SJCRH30 (cell line): ENCODE results near the gene LHX3. TPM values are rescaled to one million over a fixed set of nuclear protein-coding genes. Genes with fewer than 3 reads are reported as not detected.
A peak's percentile ranks its signal among the peaks of the same experiment; 100 is the strongest.

Experiments
- DNase-seq, 2 experiments: peaks; one replicate each; pipeline ENCODE4 v3.0.0-alpha.2; 2015 to 2020
- H3K27ac ChIP-seq: fragments of 250-450 bp; sonication (Bioruptor Pico); 2 replicates; pipeline ENCODE4 v1.5.1; 2020; ENCODE audit warnings: mild to moderate bottlenecking, moderate library complexity
- H3K27me3 ChIP-seq: fragments of 250-450 bp; sonication (Bioruptor Pico); 2 replicates; pipeline ENCODE4 v1.5.1; 2020; ENCODE audit warnings: mild to moderate bottlenecking, moderate library complexity
- H3K36me3 ChIP-seq: fragments of 250-450 bp; sonication (Bioruptor Pico); 2 replicates; pipeline ENCODE4 v1.5.1; 2020; ENCODE audit warnings: mild to moderate bottlenecking, moderate library complexity
- H3K4me1 ChIP-seq: fragments of 250-450 bp; sonication (Bioruptor Pico); 2 replicates; pipeline ENCODE4 v1.5.1; 2020; ENCODE audit warnings: mild to moderate bottlenecking, moderate library complexity
- H3K4me3 ChIP-seq: fragments of 250-450 bp; sonication (Bioruptor Pico); 2 replicates; pipeline ENCODE4 v1.5.1; 2020; ENCODE audit warnings: mild to moderate bottlenecking, moderate library complexity
- H3K9me3 ChIP-seq: fragments of 250-450 bp; sonication (Bioruptor Pico); replicated peaks from 2 replicates; pipeline ENCODE4 v1.5.1; 2020; ENCODE audit warnings: mild to moderate bottlenecking, moderate library complexity
- total RNA-seq: library from RNA; depleted of rRNA; stranded (reverse); fragments of >200 nt; shearing (Covaris generic); gene quantifications from 2 replicates; pipeline ENCODE4 v1.2.3, GENCODE V29; 2014

LHX3 gene
- total RNA-seq, 1 experiment from 2014 or later, result not detected

DNA sequence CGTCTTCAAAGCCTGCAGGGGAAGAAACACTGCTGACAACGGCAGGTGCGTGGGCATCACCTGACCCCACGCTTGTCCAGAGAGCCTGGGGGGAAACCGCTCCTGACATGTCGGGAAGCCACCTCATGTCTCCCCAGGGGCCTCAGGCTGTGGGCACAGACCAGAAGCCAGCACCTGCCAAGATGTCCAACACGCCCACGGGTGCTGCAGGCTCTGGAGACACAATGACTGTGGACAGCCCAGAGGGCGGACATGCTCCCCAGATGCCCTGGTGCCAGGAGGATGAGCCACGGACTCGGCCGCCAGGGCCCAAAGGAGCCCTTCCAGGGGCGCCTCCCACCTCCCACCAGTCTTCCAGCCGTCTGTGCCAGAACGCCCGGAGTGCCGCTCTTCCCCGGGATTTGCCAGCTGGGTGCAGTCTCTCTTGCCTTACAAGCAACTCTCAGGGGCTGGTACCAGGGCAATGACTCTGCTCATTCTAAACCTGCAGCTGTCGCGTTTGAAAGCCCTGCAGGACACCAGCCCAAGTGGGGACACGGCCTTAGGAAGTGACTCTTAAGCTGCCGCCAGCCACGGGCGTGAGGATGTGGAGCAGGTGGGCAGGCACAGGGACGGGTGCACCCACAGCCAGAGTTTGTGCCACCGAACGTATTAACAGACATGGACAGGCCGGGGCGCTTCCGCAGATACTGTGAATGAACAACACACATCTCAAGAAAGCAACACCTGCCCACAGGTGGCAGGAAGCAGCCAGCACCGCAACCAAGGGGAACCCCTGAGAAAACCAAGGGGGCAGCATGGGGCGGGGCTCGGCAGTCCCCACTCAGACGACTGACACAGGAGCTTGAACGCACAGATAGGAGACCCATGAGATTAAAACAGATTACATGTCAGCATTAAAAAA, 6.8 kb upstream of the LHX3 start:
- peaks cover 61% of the 10 kb centered on the region for H3K36me3 ChIP-seq
- H3K27ac ChIP-seq, result no peak overlapping the region
- no peaks in the 10 kb centered on the region; the same call in 1 of the 2 replicates for H3K9me3 ChIP-seq
- peak; percentile 45 to 62 for DNase-seq
- peaks cover 15% of the 10 kb centered on the region for H3K4me1 ChIP-seq
- H3K27me3 ChIP-seq, result no peaks in the 10 kb centered on the region
- H3K4me3 ChIP-seq, result no peak overlapping the region

DNA sequence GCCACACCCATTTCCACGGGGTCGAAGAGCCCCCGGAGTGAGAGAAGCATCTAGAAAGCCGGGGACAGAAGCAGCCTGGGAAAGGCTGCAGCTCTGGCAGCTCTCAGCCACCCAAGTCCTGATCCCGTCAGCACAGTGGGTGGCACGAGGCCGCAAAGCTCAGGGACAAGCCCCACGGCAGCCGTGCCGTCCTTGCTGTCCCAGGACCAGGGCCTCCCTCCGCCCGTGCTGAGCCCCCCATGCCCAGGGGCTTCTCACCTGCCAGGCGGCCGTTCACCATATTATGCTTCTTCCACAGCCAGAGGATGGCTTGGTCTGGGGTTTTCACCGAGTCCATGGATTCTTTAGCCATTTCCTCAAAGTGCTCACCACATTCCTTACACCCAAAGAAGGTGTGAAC, 6.1 kb upstream of the LHX3 start:
- Histone ChIP-seq H3K4me3 (no peak overlapping the region), H3K4me1 (peaks cover 22% of the 10 kb centered on the region), H3K36me3 (peaks cover 57% of the 10 kb centered on the region), H3K27me3 (no peaks in the 10 kb centered on the region), H3K27ac (no peak overlapping the region), H3K9me3 (no peaks in the 10 kb centered on the region; the same call in 1 of the 2 replicates)
- no peak for DNase-seq

DNA sequence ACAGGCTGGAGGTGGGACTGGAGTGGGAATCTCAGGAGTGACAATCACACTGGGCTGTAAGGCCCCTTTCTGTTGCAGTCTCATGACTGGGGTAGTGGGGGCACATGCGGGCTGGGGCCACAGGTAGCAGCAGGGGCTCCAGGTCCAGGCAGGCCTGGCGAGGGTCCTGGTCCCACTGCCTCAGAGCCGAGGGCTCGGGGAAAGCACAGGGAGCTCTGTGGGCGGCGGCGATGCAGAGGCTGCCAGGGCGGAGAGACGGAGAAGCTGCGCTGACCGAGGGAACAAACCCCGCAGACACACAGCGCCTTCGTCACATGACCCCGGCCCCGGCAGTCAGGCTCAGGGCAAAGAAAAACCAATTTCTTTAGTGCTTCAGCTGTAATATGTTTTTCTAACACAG, 5.3 kb upstream of the LHX3 start:
- no peak for DNase-seq
- Histone ChIP-seq H3K36me3 (peaks cover 50% of the 10 kb centered on the region), H3K4me3 (no peak overlapping the region), H3K9me3 (no peaks in the 10 kb centered on the region; the same call in 1 of the 2 replicates), H3K27me3 (no peaks in the 10 kb centered on the region), H3K27ac (no peak overlapping the region), H3K4me1 (peaks cover 30% of the 10 kb centered on the region)

DNA sequence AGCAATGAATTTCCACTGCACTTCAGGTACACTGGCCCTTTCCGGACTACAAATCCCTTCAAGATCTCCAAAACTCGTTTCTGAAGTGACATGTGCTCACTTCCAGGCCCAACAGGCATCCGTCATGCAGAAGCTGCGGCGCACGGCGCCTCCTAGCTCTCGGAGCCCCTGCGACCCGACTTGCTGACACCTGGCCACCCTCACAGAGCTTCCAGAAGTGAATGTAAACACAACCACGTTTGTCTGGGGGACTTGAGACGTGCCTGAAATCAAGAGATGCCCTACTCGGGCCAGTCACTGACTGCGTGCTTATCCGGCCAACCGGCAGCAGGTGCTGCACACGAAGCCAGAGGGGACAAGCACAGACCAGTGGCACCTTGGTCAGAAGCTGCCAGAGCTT, 4.9 kb upstream of the LHX3 start:
- peaks cover 30% of the 10 kb centered on the region for H3K4me1 ChIP-seq
- no peak overlapping the region for H3K27ac ChIP-seq
- no peaks in the 10 kb centered on the region; the same call in 1 of the 2 replicates for H3K9me3 ChIP-seq
- H3K4me3 ChIP-seq, result no peak overlapping the region
- no peaks in the 10 kb centered on the region for H3K27me3 ChIP-seq
- no peak for DNase-seq
- H3K36me3 ChIP-seq, result peaks cover 45% of the 10 kb centered on the region

DNA sequence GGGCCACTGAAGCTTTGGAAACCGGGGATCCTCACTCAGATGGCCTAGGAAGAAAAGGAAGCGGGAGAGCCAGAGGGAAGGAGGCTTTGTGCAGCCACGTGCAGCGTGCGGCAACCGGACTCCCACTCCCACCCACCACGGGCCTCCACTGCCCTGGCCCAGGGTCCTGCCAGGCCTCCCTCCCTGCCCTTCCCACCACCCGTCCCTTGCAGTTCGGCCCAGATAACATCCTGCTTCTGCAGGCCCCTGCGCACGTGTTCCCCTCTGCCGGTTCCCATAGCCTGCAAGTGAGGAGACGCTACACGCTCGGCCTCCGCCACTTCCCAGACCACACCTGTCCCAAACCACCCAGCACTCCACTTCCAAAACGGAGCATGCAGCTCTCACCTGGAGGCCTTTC, 4.3 kb upstream of the LHX3 start:
- no peak for DNase-seq
- Histone ChIP-seq H3K27ac (no peak overlapping the region), H3K4me1 (peaks cover 30% of the 10 kb centered on the region), H3K9me3 (no peaks in the 10 kb centered on the region; the same call in 1 of the 2 replicates), H3K4me3 (no peak overlapping the region), H3K36me3 (peaks cover 39% of the 10 kb centered on the region), H3K27me3 (no peaks in the 10 kb centered on the region)

DNA sequence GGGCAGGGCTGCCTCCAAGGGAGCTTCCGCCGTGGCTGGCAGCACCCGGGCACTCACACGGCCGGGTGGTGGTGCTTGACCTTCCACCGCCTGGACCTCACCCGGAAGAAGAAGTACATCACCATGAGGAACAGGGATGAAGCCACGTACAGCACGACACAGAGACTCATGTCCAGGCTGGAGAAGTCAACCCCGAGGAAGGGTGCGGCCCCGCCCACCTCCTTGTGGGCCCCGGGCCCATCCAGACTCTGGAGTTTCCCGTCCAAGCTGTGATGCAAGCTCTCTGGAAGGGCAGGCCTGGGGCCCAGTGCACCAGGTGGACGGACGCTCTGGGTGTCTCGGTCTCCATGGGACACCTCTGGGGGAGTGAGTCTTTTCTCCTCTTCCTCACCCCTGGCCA, 3.7 kb upstream of the LHX3 start:
- Histone ChIP-seq H3K27ac (no peak overlapping the region), H3K4me3 (no peak overlapping the region), H3K9me3 (no peaks in the 10 kb centered on the region; the same call in 1 of the 2 replicates), H3K27me3 (no peaks in the 10 kb centered on the region), H3K4me1 (peaks cover 30% of the 10 kb centered on the region), H3K36me3 (peaks cover 34% of the 10 kb centered on the region)
- no peak for DNase-seq

DNA sequence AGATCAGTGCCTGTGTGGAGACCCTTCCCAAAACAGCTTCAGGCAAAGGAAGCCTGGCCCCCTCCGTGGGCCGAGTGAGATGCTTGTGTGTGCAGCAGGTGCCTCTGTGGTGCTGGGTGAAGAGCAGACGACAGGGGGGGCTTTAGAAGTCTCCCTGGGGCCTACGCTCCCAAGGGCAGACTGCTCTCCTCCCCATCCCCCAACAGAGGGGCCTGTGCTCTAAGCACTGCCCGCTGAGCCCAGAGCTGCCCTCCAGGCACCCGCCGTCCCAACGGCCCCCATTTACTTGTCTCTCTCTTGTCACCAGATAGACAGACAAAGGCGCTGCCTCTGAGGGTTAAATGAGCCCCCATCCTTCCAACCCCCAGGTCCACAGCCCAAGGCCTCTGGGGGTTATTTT, 2.7 kb upstream of the LHX3 start:
- peaks cover 30% of the 10 kb centered on the region for H3K4me1 ChIP-seq
- peaks cover 24% of the 10 kb centered on the region for H3K36me3 ChIP-seq

DNA sequence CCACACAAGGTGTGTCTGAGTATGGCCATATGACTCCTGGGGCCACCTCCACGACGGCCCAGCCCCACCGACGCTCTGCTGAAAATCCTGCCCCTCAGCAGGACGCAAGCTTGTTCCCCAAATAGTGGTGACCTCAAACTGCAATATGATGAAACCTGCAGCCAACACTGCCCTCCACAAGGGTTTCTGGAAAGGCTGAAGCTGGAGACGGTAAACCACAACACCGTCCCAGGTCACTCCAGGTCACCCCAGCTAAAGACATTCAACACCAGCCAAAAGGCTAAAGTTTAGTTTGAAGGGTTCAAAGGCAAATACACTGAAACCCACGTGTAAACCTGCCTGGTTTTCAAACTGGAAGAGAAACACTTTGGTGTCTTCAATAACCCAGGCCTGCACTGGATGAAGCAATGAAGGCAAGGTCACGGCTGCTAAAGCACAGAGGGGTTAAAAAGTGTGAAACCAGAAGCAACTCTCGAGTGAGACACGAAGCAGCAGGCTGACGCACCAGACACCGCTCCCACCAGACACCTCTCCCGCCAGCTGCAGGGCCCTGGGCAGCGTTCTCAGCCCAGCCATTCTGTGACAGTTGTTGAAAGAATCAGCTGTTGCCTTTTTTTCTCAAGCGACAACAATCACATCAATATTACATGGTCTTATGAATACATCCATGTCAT, 1.8 kb upstream of the LHX3 start:
- Histone ChIP-seq H3K27ac (peak overlapping the region; percentile 68), H3K36me3 (peaks cover 24% of the 10 kb centered on the region), H3K9me3 (no peaks in the 10 kb centered on the region), H3K4me1 (peaks cover 29% of the 10 kb centered on the region), H3K27me3 (no peaks in the 10 kb centered on the region), H3K4me3 (no peak overlapping the region)
- DNase-seq, result peak; percentile 90 to 91

More for the DNA sequence above, 2.7 kb upstream of the LHX3 start:
- no peak for DNase-seq
- Histone ChIP-seq H3K9me3 (no peaks in the 10 kb centered on the region), H3K27me3 (no peaks in the 10 kb centered on the region), H3K4me3 (no peak overlapping the region), H3K27ac (peak overlapping the region; percentile 68)

DNA sequence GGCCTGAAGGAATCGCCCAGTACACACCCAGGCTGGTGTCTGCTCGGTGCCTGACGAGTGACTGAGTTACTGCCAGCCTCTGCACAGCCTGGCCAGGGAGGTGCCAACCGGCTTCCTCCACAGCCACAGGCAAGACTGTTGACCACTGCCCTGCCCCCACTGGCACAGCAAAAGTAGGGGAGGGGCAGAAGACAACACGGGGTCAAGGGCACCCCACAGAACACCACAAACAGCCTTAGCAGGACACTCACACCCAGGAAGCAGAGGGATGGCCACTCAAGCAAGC, 722 bp upstream of the LHX3 start:
- no peak for DNase-seq
- Histone ChIP-seq H3K36me3 (peaks cover 17% of the 10 kb centered on the region), H3K27me3 (no peaks in the 10 kb centered on the region), H3K4me1 (peaks cover 25% of the 10 kb centered on the region), H3K27ac (no peak overlapping the region), H3K9me3 (no peaks in the 10 kb centered on the region), H3K4me3 (no peak overlapping the region)

DNA sequence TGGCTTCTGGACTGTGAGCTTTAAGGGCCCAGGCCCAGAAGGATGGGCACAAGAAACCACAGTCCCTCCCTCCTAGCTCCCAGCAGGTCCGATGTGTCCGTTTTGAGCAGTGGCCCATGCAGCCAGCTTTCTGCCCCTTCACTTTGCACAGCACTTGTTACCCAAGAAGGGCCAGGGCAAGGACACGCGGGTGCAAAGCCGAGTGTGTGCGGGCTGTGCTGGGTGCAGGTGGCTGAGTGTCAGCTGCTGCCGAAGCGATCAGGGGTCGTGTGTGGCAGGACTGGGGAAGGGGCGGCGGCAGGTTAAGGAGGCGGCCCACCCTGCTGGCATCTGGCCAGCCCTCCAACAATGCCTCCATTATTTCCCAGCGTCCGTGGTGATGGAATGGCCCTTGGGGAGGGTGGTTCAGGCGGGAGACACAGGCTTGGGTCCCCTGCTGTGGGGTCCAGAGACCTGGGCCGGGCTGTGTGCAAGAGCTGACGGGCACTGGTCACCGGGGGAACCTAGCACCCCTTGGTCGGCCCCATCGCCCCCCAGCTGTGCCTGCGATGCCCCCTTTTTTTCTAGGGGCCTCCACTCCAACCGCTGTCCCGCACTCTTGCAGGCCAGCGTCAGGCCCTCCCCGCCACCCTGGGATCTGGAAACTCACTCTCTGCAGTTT, 653 bp downstream of the LHX3 start:
- H3K36me3 ChIP-seq, result peaks cover 9% of the 10 kb centered on the region
- no peaks in the 10 kb centered on the region for H3K27me3 ChIP-seq
- DNase-seq, result peak in 1 of 2 experiments; percentile 46
- no peaks in the 10 kb centered on the region for H3K9me3 ChIP-seq
- no peak overlapping the region for H3K4me3 ChIP-seq
- H3K27ac ChIP-seq, result no peak overlapping the region
- peaks cover 25% of the 10 kb centered on the region for H3K4me1 ChIP-seq

DNA sequence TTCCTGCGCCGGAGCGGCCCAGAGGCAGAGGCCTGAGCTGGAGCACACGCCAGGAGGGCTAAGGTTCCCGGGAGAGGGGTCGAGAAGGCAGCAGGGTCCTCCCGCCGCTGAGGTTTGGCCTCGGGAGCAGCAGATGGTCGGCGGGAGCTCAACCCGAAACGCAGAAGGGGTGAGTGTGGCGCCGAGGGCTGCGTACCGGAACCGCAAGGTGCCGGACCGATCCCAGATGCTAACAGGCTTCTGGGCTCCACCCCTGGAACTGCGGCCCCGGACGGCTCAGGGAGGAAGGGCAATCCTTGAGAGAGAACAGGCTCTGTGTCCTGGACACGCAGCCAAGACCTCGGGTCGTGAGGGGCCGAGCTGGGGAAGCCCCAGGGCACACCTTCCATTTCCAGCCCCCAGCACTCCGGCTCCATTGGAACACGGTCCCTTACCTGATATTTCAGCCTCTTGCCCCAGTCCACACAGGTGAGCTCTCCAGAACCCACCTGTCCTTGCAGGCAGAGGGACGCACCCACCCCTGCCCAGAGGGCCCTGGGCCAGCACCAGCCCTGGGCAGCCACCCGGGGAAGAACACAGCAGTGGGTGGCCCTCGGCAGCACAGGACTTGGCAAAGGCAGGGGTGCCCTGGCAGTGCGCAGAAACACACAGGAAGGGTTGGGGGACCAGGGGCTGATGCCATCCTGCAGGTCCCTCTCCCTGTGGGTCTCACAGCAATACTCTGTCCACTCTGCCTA, 1.4 kb downstream of the LHX3 start:
- no peak for DNase-seq
- Histone ChIP-seq H3K9me3 (no peaks in the 10 kb centered on the region), H3K27ac (no peak overlapping the region), H3K36me3 (peaks cover 3% of the 10 kb centered on the region), H3K27me3 (no peaks in the 10 kb centered on the region), H3K4me1 (peaks cover 25% of the 10 kb centered on the region), H3K4me3 (no peak overlapping the region)

DNA sequence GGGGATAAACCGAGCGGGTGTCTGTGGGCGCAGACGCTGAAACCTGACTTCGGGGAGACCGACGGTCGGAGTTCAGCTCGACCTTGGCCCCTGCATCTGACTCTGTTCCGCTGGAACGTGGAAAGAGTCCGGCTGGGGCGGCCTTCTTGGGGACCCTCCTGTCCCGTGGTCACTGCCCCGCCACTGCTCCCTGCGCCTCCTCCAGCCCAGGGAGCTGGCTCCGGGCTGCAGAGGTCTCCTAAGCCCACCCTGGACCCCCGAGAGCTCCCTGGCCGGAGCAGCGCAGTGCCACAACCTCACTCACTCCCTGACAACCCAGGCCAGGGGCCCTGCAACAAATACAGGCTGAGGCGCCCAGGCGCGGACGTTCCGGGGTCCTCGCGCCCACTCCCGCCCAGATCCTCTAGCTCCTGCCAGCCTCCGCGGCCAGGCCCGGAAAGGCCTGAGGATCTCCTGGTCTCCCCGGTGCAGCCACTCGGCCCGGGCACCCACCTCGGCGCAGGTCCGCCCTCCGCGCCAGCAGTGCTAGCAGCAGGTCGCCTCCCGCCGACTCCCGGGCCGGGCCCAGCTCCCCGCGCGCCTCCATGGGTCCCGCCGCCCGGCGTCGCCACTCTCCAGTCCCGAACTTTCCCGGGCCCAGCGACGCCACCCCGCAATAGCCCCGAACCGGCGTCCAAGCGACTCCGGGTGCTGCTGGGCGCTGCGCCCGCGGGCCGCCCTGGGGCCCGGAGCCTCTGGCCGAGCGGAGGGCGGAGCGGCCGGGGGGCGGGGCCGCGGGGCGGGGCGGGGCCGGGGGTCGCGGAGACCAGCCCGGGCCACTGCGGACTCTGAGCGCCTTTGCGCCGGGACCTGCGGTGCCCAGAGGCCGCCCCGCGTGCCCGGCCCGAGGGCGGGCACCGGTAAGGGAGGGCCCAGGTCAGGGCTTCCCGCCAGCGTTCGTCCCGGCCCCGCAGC, 2.2 kb downstream of the LHX3 start:
- H3K27ac ChIP-seq, result no peak overlapping the region
- no peaks in the 10 kb centered on the region for H3K27me3 ChIP-seq
- no peak overlapping the region for H3K4me3 ChIP-seq
- H3K9me3 ChIP-seq, result no peaks in the 10 kb centered on the region
- DNase-seq, result no peak
- peaks cover 23% of the 10 kb centered on the region for H3K4me1 ChIP-seq
- H3K36me3 ChIP-seq, result no peaks in the 10 kb centered on the region

DNA sequence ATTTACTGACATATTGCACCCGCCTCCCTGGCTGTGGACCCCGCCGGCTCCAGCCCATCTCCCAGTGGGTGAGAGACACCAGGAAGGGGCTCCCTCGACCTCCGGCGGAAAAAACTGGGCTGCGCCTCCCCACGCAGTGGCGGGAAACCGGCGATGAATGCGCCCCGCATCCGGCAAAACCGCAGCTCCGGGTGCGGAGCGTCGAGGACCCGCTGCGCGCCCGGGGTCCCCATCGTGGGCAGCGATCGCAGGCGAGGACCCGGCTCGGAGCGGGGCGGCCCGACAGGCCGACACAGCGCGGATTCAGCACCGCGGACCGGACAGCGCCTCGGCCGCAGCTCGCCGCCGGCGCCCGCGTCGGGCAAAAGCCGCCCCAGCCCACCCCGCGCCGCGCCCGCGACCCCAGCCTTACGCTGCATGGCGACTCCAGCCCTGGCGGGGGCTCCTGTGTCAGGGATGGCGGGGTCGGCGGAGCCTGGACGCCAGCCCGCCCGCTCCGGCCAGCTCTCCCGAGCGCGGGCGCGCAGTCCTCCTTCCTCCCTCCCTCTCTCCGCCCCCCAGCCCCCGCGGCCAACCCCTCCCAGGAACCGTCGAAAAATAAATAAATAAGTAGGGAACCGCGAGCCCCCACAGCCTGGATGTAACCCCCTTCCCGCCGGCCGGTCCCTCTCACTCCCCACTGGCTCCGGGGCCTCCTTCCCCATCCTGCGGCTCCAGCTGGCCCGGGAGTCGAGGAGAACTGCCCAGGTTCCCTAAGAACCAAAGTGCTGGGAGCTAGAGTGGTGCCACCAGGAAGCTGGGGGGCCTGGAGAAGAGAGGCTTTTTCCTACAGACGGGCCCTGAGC, 3.1 kb downstream of the LHX3 start:
- no peak for DNase-seq
- peaks cover 16% of the 10 kb centered on the region for H3K4me1 ChIP-seq
- no peaks in the 10 kb centered on the region for H3K36me3 ChIP-seq
- H3K4me3 ChIP-seq, result no peak overlapping the region
- peaks cover 3% of the 10 kb centered on the region for H3K27me3 ChIP-seq
- no peaks in the 10 kb centered on the region for H3K9me3 ChIP-seq
- no peak overlapping the region for H3K27ac ChIP-seq
